HepG2 (cell line): ENCODE measurements around the gene SNAP23. TPM values are rescaled to one million over a fixed set of nuclear protein-coding genes. Genes with fewer than 3 reads are reported as not detected.

Experiments used
- GLMP ChIP-seq: sonication (generic); formaldehyde crosslinking; IDR thresholded peaks from 2 replicates; pipeline ENCODE4 v1.9.0; 2021; ENCODE audit warnings: missing genetic modification reagents, mild to moderate bottlenecking, borderline replicate concordance
- HNRNPLL ChIP-seq: fragments of 200-400 bp; formaldehyde crosslinking; IDR thresholded peaks from 2 replicates; pipeline ENCODE4 v1.6.1; 2017; ENCODE audit warnings: mild to moderate bottlenecking, low read depth, low read length; ENCODE audit not compliant: poor library complexity, severe bottlenecking
- KDM2A ChIP-seq: sonication (generic); formaldehyde crosslinking; IDR thresholded peaks from 2 replicates; pipeline ENCODE4 v1.4.0; 2020; ENCODE audit warnings: low read depth, missing genetic modification reagents, borderline replicate concordance
- KDM4B ChIP-seq: sonication (generic); formaldehyde crosslinking; IDR thresholded peaks from 2 replicates; pipeline ENCODE4 v1.4.0; 2020; ENCODE audit warnings: missing genetic modification reagents
- MAX ChIP-seq: IDR thresholded peaks from 2 replicates; pipeline ENCODE4 v1.6.1; 2012; ENCODE audit warnings: inconsistent platforms
- MLLT10 ChIP-seq: sonication (generic); formaldehyde crosslinking; IDR thresholded peaks from 2 replicates; pipeline ENCODE4 v1.4.0; 2020; ENCODE audit warnings: missing genetic modification reagents
- NCOA2 ChIP-seq: sonication (generic); formaldehyde crosslinking; IDR thresholded peaks from 2 replicates; pipeline ENCODE4 v1.8.0; 2022; ENCODE audit warnings: inconsistent platforms
- NFATC3 ChIP-seq: sonication (generic); formaldehyde crosslinking; IDR thresholded peaks from 2 replicates; pipeline ENCODE4 v1.5.1; 2020; ENCODE audit warnings: mild to moderate bottlenecking, missing genetic modification reagents
- PPARG ChIP-seq: conservative IDR thresholded peaks from 2 replicates; pipeline ENCODE4 v1.6.1; 2016; ENCODE audit warnings: missing biosample characterization, missing genetic modification reagents
- TARDBP ChIP-seq: sonication (generic); formaldehyde crosslinking; IDR thresholded peaks from 2 replicates; pipeline ENCODE4 v1.8.0; 2022; ENCODE audit warnings: mild to moderate bottlenecking, missing genetic modification reagents
- THAP8 ChIP-seq: sonication (generic); formaldehyde crosslinking; IDR thresholded peaks from 2 replicates; pipeline ENCODE4 v1.5.1; 2020; ENCODE audit warnings: missing genetic modification reagents, mild to moderate bottlenecking, borderline replicate concordance
- ZC3H4 ChIP-seq: sonication (generic); formaldehyde crosslinking; IDR thresholded peaks from 2 replicates; pipeline ENCODE4 v1.4.0; 2020; ENCODE audit warnings: missing genetic modification reagents, borderline replicate concordance
- ZNF138 ChIP-seq: sonication (generic); formaldehyde crosslinking; IDR thresholded peaks from 2 replicates; pipeline ENCODE4 v1.5.0; 2020; ENCODE audit warnings: mild to moderate bottlenecking, low read depth, missing genetic modification reagents
- ZNF383 ChIP-seq: sonication (generic); formaldehyde crosslinking; IDR thresholded peaks from 2 replicates; pipeline ENCODE4 v1.4.0; 2020; ENCODE audit warnings: missing genetic modification reagents, mild to moderate bottlenecking, borderline replicate concordance
- ZNF44 ChIP-seq: sonication (generic); formaldehyde crosslinking; IDR thresholded peaks from 2 replicates; pipeline ENCODE4 v1.5.1; 2020; ENCODE audit warnings: mild to moderate bottlenecking, missing genetic modification reagents
- ZNF678 ChIP-seq: sonication (generic); formaldehyde crosslinking; IDR thresholded peaks from 2 replicates; pipeline ENCODE4 v1.4.0; 2020; ENCODE audit warnings: mild to moderate bottlenecking, missing genetic modification reagents
- ZNF792 ChIP-seq: IDR thresholded peaks from 2 replicates; pipeline ENCODE4 v1.6.1; 2016
- ZSCAN9 ChIP-seq: IDR thresholded peaks from 2 replicates; pipeline ENCODE4 v1.6.1; 2016; ENCODE audit warnings: borderline replicate concordance
- polyA plus RNA-seq, 8 experiments: library from polyadenylated mRNA; depleted of rRNA in 3 of 8; stranded (reverse) in 7 of 8; unstranded in 1 of 8; fragments of >200 nt; fragmentation: Illumina TruSeq in 4 of 8; extraction: Trizol in 4 of 8; gene quantifications; 2 replicates each; pipeline versions ENCODE4 v1.2.1 to v1.2.3, GENCODE V29; 2011 to 2016; ENCODE audit warnings: low read depth in 4 of 8, missing spikeins in 1 of 8, mixed read lengths in 1 of 8; ENCODE audit not compliant: insufficient read depth in 1 of 8
- total RNA-seq, 5 experiments: library from RNA; depleted of rRNA; stranded (reverse); fragments of >200 nt; fragmentation: Illumina TruSeq; extraction: Trizol; gene quantifications; 2 replicates each; pipeline ENCODE4 v1.2.3, GENCODE V29; 2016; ENCODE audit warnings: low read depth in 1 of 5
- TF ChIP-seq, protein P1 (sequence below): sonication (generic); formaldehyde crosslinking; IDR thresholded peaks from 2 replicates; pipeline ENCODE4 v1.5.1; 2020; ENCODE audit warnings: mild to moderate bottlenecking, moderate library complexity, missing genetic modification reagents
- TF ChIP-seq, protein P2 (sequence below): sonication (generic); formaldehyde crosslinking; IDR thresholded peaks from 2 replicates; pipeline ENCODE4 v1.8.1; 2023; ENCODE audit warnings: mild to moderate bottlenecking, inconsistent platforms, moderate library complexity, missing genetic modification reagents, borderline replicate concordance
- TF ChIP-seq, protein P3 (sequence below): sonication (generic); formaldehyde crosslinking; conservative IDR thresholded peaks from 2 replicates; pipeline ENCODE4 v1.4.0; 2020; ENCODE audit warnings: mild to moderate bottlenecking, missing genetic modification reagents, moderate library complexity

SNAP23 gene
- total and polyA plus RNA-seq, 2 of the 13 experiments (the other 11 are each of a cell fraction or from before 2014, with no cell fraction given), result 37.0 to 101 TPM

GRCh38 chr15:42548249-42549031, 53.0 kb downstream of the SNAP23 start, which contains the start of the genes HAUS2 and LRRC57 (continued):
- no peak for TF ChIP-seq ZNF383 (CRISPR knock-in tag)
- no peak for TF ChIP-seq PPARG (CRISPR knock-in tag)
- peak; percentile 86 for TF ChIP-seq TARDBP (CRISPR knock-in tag)
- TF ChIP-seq ZC3H4, result no peak
- no peak for TF ChIP-seq MLLT10 (CRISPR knock-in tag)
- no peak for TF ChIP-seq NFATC3 (CRISPR knock-in tag)
- peak; percentile 74; the same call in 1 of the 2 replicates for TF ChIP-seq ZNF678
- no peak; the same call in none of the 2 replicates for TF ChIP-seq ZNF792
- peak; percentile 96 for TF ChIP-seq HNRNPLL
- peak; percentile 93; the same call in 1 of the 2 replicates for TF ChIP-seq ZNF44
- TF ChIP-seq, protein P1, sequence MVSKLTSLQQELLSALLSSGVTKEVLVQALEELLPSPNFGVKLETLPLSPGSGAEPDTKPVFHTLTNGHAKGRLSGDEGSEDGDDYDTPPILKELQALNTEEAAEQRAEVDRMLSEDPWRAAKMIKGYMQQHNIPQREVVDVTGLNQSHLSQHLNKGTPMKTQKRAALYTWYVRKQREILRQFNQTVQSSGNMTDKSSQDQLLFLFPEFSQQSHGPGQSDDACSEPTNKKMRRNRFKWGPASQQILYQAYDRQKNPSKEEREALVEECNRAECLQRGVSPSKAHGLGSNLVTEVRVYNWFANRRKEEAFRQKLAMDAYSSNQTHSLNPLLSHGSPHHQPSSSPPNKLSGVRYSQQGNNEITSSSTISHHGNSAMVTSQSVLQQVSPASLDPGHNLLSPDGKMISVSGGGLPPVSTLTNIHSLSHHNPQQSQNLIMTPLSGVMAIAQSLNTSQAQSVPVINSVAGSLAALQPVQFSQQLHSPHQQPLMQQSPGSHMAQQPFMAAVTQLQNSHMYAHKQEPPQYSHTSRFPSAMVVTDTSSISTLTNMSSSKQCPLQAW (CRISPR knock-in tag), result peak; percentile 72
- peak; percentile 71 for TF ChIP-seq ZSCAN9 (CRISPR knock-in tag)
- TF ChIP-seq NCOA2, result peak; percentile 20; the same call in 1 of the 2 replicates
- TF ChIP-seq GLMP (CRISPR knock-in tag), result no peak
- TF ChIP-seq KDM2A (CRISPR knock-in tag), result peak; percentile 96
- TF ChIP-seq KDM4B, result peak; percentile 83; the same call in 1 of the 2 replicates
- no peak for TF ChIP-seq THAP8 (CRISPR knock-in tag)
- TF ChIP-seq MAX, result peak; percentile 84
- peak; percentile 8; the same call in 1 of the 2 replicates for TF ChIP-seq ZNF138 (CRISPR knock-in tag)
- TF ChIP-seq, protein P2, sequence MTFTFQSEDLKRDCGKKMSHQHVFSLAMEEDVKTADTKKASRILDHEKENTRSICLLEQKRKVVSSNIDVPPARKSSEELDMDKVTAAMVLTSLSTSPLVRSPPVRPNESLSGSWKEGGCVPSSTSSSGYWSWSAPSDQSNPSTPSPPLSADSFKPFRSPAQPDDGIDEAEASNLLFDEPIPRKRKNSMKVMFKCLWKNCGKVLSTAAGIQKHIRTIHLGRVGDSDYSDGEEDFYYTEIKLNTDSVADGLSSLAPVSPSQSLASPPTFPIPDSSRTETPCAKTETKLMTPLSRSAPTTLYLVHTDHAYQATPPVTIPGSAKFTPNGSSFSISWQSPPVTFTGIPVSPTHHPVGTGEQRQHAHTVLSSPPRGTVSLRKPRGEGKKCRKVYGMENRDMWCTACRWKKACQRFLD, result peak; percentile 75; the same call in 1 of the 2 replicates
- TF ChIP-seq, protein P3, sequence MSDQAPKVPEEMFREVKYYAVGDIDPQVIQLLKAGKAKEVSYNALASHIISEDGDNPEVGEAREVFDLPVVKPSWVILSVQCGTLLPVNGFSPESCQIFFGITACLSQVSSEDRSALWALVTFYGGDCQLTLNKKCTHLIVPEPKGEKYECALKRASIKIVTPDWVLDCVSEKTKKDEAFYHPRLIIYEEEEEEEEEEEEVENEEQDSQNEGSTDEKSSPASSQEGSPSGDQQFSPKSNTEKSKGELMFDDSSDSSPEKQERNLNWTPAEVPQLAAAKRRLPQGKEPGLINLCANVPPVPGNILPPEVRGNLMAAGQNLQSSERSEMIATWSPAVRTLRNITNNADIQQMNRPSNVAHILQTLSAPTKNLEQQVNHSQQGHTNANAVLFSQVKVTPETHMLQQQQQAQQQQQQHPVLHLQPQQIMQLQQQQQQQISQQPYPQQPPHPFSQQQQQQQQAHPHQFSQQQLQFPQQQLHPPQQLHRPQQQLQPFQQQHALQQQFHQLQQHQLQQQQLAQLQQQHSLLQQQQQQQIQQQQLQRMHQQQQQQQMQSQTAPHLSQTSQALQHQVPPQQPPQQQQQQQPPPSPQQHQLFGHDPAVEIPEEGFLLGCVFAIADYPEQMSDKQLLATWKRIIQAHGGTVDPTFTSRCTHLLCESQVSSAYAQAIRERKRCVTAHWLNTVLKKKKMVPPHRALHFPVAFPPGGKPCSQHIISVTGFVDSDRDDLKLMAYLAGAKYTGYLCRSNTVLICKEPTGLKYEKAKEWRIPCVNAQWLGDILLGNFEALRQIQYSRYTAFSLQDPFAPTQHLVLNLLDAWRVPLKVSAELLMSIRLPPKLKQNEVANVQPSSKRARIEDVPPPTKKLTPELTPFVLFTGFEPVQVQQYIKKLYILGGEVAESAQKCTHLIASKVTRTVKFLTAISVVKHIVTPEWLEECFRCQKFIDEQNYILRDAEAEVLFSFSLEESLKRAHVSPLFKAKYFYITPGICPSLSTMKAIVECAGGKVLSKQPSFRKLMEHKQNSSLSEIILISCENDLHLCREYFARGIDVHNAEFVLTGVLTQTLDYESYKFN (CRISPR knock-in tag), result no peak; the same call in 1 of the 2 replicates
